Measurements from ENCODE around the gene NPTXR. TPM values are rescaled to one million over a fixed set of nuclear protein-coding genes. Genes with fewer than 3 reads are reported as not detected.

The NPTXR gene
- total RNA-seq, 1 experiment from 2014 or later, result 12.8 TPM

GRCh38 chr22:38867124-38867455 is 23.3 kb upstream of the NPTXR start:
- peaks cover 6 to 25% of the 10 kb centered on the region in 2 experiments; a peak in 3 of 4 replicates for H3K4me1 ChIP-seq (ENCODE audit: control insufficient read depth in 1 of 2, insufficient read depth in 2 of 2, low read length in 2 of 2)
- POLR2A ChIA-PET, result no interaction called here
- no peaks in the 10 kb centered on the region for H4K20me1 ChIP-seq (ENCODE audit: insufficient read depth)
- TF ChIP-seq TCF7L2 (IDR thresholded peaks at IDR 0.05; ENCODE audit: borderline replicate concordance, extremely low read depth, insufficient read depth, insufficient read length), result no peak
- no peak for TF ChIP-seq SIN3A (IDR thresholded peaks at IDR 0.05; ENCODE audit: low read depth)
- no peak for TF ChIP-seq EGR1 (IDR thresholded peaks at IDR 0.05; ENCODE audit: low read depth)
- TF ChIP-seq FOSL1 (IDR thresholded peaks at IDR 0.05; ENCODE audit: low read depth), result no peak
- TF ChIP-seq JUND (IDR thresholded peaks at IDR 0.05), result no peak
- no peak for TF ChIP-seq ELF1 (IDR thresholded peaks at IDR 0.05; ENCODE audit: borderline replicate concordance, low read depth)
- TF ChIP-seq SRF (IDR thresholded peaks at IDR 0.05; ENCODE audit: low read depth), result no peak
- no peak for TF ChIP-seq SP1 (IDR thresholded peaks at IDR 0.05; ENCODE audit: low read depth)
- TF ChIP-seq ZFX (IDR thresholded peaks at IDR 0.05), result no peak
- no peak for TF ChIP-seq EZH2phosphoT487 (IDR thresholded peaks at IDR 0.05; ENCODE audit: borderline replicate concordance)
- TF ChIP-seq CEBPB (IDR thresholded peaks at IDR 0.05; ENCODE audit: low read depth), result no peak
- TF ChIP-seq ZBTB33 (IDR thresholded peaks at IDR 0.05; ENCODE audit: extremely low read depth, insufficient replicate concordance, low read length), result no peak
- TF ChIP-seq EZH2 (IDR thresholded peaks at IDR 0.05), result no peak
- TF ChIP-seq, protein P1, sequence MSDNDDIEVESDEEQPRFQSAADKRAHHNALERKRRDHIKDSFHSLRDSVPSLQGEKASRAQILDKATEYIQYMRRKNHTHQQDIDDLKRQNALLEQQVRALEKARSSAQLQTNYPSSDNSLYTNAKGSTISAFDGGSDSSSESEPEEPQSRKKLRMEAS (IDR thresholded peaks at IDR 0.05), result no peak
- TF ChIP-seq RAD21 (IDR thresholded peaks at IDR 0.05; ENCODE audit: low read depth), result no peak
- CTCF ChIA-PET, result no interaction called here
- H3K9me3 ChIP-seq (ENCODE audit: control insufficient read depth in 1 of 2, insufficient read depth in 1 of 2, low read depth in 1 of 2, low read length in 2 of 2), result no peaks in the 10 kb centered on the region
- H3K79me2 ChIP-seq (ENCODE audit: insufficient read depth, low read length), result peaks cover 55% of the 10 kb centered on the region
- H3K36me3 ChIP-seq (ENCODE audit: control insufficient read depth in 1 of 2, insufficient read depth in 2 of 2, low read length in 2 of 2), result peaks cover 20 to 36% of the 10 kb centered on the region in 2 experiments
- DNase-seq (ENCODE audit: low read depth, low spot score) (no peak), ATAC-seq (no peak)
- H3K4me3 ChIP-seq (replicated peaks in 1 of 2; ENCODE audit: low read depth in 1 of 2, low read length in 2 of 2), result no peak overlapping the region
- no peak overlapping the region for H3K9ac ChIP-seq (ENCODE audit: low read length)
- RAD21 ChIA-PET (ENCODE audit: low non-redundant PET in 1 of 2, low total read pairs in 2 of 2, uncharacterized antibody in 2 of 2, unreplicated experiment in 2 of 2), result no interaction called here
- H3K27me3 ChIP-seq (ENCODE audit: insufficient read depth, low read length), result no peaks in the 10 kb centered on the region
- H2AFZ ChIP-seq (ENCODE audit: low read depth, low read length, poor library complexity, severe bottlenecking), result no peak overlapping the region
- no peaks in the 10 kb centered on the region for H3K9me2 ChIP-seq (ENCODE audit: insufficient read depth)
- intact Hi-C loops (cut with micrococcal nuclease), result no loop called here
- H3K4me2 ChIP-seq (ENCODE audit: low read length), result no peak overlapping the region
- no peak overlapping the region for H3K27ac ChIP-seq (ENCODE audit: low read depth, low read length)
- BruUV-seq (replicated peaks), result no TSS peak

Measured in HCT116 (cell line).